DND-41 (cell line): ENCODE measurements around the gene ENO4.

Experiments used
- ATAC-seq: fragments of 200-7000 bp; cut with Tn5 transposase; 3 replicates; pipeline ENCODE4 v1.9.1; 2021; ENCODE audit warnings: low read depth; ENCODE audit not compliant: insufficient read depth
- DNase-seq: peaks from one replicate; pipeline ENCODE4 v3.0.0-alpha.2; 2020
- H2AFZ ChIP-seq: 2 replicates; pipeline ENCODE4 v1.6.0; 2012; ENCODE audit warnings: low read depth, low read length
- H3K27ac ChIP-seq: 2 replicates; pipeline ENCODE4 v1.5.1; 2012; ENCODE audit warnings: low read length, inconsistent platforms
- H3K27me3 ChIP-seq: fragments of 200-600 bp; sonication (generic); 2 replicates; pipeline ENCODE4 v1.6.0; 2012; ENCODE audit warnings: low read length, mild to moderate bottlenecking, inconsistent platforms; ENCODE audit not compliant: insufficient read depth, poor library complexity
- H3K36me3 ChIP-seq: 2 replicates; pipeline ENCODE4 v1.5.1; 2012; ENCODE audit warnings: low read length, inconsistent platforms; ENCODE audit not compliant: insufficient read depth
- H3K4me1 ChIP-seq: 2 replicates; pipeline ENCODE4 v1.5.1; 2012; ENCODE audit warnings: mild to moderate bottlenecking, low read length; ENCODE audit not compliant: insufficient read depth
- H3K4me2 ChIP-seq: 2 replicates; pipeline ENCODE4 v1.6.0; 2012; ENCODE audit warnings: mild to moderate bottlenecking, moderate library complexity, low read length, inconsistent platforms; ENCODE audit not compliant: insufficient read depth
- H3K4me3 ChIP-seq, 2 experiments: fragments of 200-600 bp in 1 of 2; shearing (Covaris generic) in 1 of 2; 2 replicates each; pipeline ENCODE4 v1.5.1; 2012 to 2016; ENCODE audit warnings: inconsistent platforms in 2 of 2, low read length in 2 of 2, mild to moderate bottlenecking in 2 of 2, low read depth in 1 of 2, moderate library complexity in 1 of 2
- H3K79me2 ChIP-seq: 2 replicates; pipeline ENCODE4 v1.6.0; 2012; ENCODE audit warnings: low read length, inconsistent platforms; ENCODE audit not compliant: insufficient read depth
- H3K9ac ChIP-seq: 2 replicates; pipeline ENCODE4 v1.6.0; 2012; ENCODE audit warnings: low read depth, mild to moderate bottlenecking, inconsistent platforms, low read length, moderate library complexity
- H3K9me3 ChIP-seq: 2 replicates; pipeline ENCODE4 v1.5.1; 2012; ENCODE audit warnings: low read length, moderate library complexity, mild to moderate bottlenecking, inconsistent platforms; ENCODE audit not compliant: insufficient read depth, severe bottlenecking
- H4K20me1 ChIP-seq: 2 replicates; pipeline ENCODE4 v1.6.0; 2012; ENCODE audit warnings: low read length; ENCODE audit not compliant: insufficient read depth
- EZH2 ChIP-seq: IDR thresholded peaks from 3 replicates; pipeline ENCODE4 v1.6.1; 2012; ENCODE audit warnings: borderline replicate concordance, low read depth, mild to moderate bottlenecking, moderate library complexity, low read length, inconsistent platforms; ENCODE audit not compliant: severe bottlenecking
- TF ChIP-seq, protein P1 (sequence below): IDR thresholded peaks from 2 replicates; pipeline ENCODE4 v1.5.1; 2012; ENCODE audit warnings: borderline replicate concordance, low read length, moderate library complexity, mild to moderate bottlenecking; ENCODE audit not compliant: poor library complexity, severe bottlenecking; ENCODE audit errors: extremely low read depth

ENO4 gene

DNA sequence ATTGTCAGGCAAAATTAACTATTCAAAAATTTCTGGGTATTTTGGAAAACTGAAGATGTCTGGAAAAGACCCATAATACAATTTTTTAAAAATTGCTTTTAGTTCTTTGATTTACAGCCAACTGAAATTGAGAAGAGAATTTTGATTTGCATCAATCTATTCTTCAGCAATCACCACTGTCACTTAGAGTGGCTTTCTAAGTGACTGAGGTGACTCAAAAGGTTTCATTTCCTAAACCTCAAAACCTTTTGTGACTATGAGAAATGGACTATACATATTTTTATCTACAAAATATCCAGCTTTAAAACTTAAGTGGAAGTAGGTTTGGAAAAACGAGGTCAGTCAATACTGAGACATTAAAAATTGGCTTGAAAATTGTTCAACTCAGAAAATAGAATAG is 60.0 kb downstream of the ENO4 start:
- Histone ChIP-seq H3K27me3 (no peaks in the 10 kb centered on the region), H3K36me3 (no peaks in the 10 kb centered on the region), H3K27ac (no peak overlapping the region), H3K4me3 (no peak overlapping the region), H3K79me2 (no peaks in the 10 kb centered on the region), H3K4me2 (no peak overlapping the region), H3K4me1 (no peaks in the 10 kb centered on the region), H2AFZ (no peak overlapping the region), H4K20me1 (no peaks in the 10 kb centered on the region), H3K9me3 (no peaks in the 10 kb centered on the region), H3K9ac (no peak overlapping the region)
- no peak for TF ChIP-seq EZH2
- TF ChIP-seq, protein P1, sequence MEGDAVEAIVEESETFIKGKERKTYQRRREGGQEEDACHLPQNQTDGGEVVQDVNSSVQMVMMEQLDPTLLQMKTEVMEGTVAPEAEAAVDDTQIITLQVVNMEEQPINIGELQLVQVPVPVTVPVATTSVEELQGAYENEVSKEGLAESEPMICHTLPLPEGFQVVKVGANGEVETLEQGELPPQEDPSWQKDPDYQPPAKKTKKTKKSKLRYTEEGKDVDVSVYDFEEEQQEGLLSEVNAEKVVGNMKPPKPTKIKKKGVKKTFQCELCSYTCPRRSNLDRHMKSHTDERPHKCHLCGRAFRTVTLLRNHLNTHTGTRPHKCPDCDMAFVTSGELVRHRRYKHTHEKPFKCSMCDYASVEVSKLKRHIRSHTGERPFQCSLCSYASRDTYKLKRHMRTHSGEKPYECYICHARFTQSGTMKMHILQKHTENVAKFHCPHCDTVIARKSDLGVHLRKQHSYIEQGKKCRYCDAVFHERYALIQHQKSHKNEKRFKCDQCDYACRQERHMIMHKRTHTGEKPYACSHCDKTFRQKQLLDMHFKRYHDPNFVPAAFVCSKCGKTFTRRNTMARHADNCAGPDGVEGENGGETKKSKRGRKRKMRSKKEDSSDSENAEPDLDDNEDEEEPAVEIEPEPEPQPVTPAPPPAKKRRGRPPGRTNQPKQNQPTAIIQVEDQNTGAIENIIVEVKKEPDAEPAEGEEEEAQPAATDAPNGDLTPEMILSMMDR = no peak
- no peak for DNase-seq
- no peak for ATAC-seq

DNA sequence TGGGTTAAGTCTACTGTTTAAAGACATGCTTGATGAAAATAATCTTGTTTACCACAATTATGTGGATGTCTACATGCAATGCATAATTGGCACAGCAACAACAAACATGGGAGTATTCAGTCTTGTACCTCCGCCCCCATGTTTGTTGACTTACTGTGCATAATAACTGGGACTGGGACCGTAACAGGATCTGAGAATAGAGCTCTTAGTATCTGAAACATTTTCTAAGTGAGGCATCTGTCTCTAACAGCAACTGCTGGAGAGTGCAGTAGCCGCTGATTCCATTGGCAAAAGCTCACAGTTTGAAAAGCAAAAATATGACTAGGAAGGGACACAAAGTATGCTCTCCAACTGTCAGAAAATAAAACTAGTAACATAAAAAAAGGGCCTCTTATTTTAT is 61.6 kb downstream of the ENO4 start:
- H3K9me3 ChIP-seq = no peaks in the 10 kb centered on the region
- no peak overlapping the region for H3K27ac ChIP-seq
- no peak overlapping the region for H3K4me2 ChIP-seq
- H3K36me3 ChIP-seq = no peaks in the 10 kb centered on the region
- H3K27me3 ChIP-seq = no peaks in the 10 kb centered on the region
- DNase-seq = no peak
- TF ChIP-seq, protein P1 = no peak
- no peak for TF ChIP-seq EZH2
- no peak overlapping the region for H3K9ac ChIP-seq
- H4K20me1 ChIP-seq = no peaks in the 10 kb centered on the region
- H3K79me2 ChIP-seq = no peaks in the 10 kb centered on the region
- H3K4me1 ChIP-seq = no peaks in the 10 kb centered on the region
- no peak overlapping the region for H3K4me3 ChIP-seq
- no peak for ATAC-seq
- no peak overlapping the region for H2AFZ ChIP-seq

DNA sequence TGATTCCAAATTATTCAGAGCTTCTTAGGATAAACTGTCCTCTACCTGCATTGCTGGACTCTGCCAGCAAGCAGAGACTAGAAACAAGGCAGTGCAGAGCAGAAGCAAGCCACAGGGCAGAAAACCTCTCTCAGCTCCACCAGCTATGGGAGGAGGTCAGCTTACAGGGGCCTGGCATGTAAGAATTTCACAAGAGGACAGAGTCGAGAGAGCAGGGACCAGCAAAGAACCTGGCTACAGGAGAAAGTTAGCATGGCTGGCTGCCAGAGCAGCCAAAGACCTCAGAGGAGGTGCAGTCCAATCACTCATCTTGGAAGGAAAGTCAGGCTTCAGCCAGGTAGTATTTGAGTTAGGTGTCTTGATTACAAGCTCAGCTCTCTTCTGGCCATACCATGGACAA is 62.9 kb downstream of the ENO4 start:
- Histone ChIP-seq H3K27me3 (no peaks in the 10 kb centered on the region), H2AFZ (no peak overlapping the region), H3K4me2 (no peak overlapping the region), H3K27ac (no peak overlapping the region), H3K9ac (no peak overlapping the region), H3K79me2 (no peaks in the 10 kb centered on the region), H3K4me3 (no peak overlapping the region), H3K4me1 (no peaks in the 10 kb centered on the region), H3K9me3 (no peaks in the 10 kb centered on the region), H4K20me1 (no peaks in the 10 kb centered on the region), H3K36me3 (no peaks in the 10 kb centered on the region)
- DNase-seq = no peak
- no peak for TF ChIP-seq EZH2
- TF ChIP-seq, protein P1 = no peak
- ATAC-seq = no peak

DNA sequence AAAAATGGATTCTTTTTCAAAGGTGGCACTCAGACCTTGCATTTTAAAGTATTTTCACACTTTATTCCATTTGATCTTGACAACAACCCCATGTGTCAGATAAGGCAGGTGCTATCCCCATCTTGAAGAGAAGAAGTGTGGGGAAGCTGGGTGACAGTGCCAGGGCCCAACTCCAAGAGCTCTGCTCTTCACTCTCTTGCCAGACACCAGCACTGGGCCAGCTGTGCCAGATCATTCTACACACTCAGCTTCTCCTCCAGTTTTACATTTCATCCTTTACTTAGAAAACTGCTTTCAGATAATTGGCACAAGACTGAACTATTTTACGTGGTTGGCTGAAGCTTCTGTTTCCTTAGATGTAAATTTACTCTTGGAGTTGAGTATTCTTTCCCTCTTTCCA is 64.4 kb downstream of the ENO4 start:
- H3K4me3 ChIP-seq = no peak overlapping the region
- H3K27me3 ChIP-seq = no peaks in the 10 kb centered on the region
- H3K9ac ChIP-seq = no peak overlapping the region
- H3K9me3 ChIP-seq = no peaks in the 10 kb centered on the region
- H3K36me3 ChIP-seq = no peaks in the 10 kb centered on the region
- no peaks in the 10 kb centered on the region for H3K79me2 ChIP-seq
- TF ChIP-seq, protein P1 = no peak
- no peak for TF ChIP-seq EZH2
- no peak overlapping the region for H3K4me2 ChIP-seq
- H4K20me1 ChIP-seq = no peaks in the 10 kb centered on the region
- no peak overlapping the region for H3K27ac ChIP-seq
- ATAC-seq (no peak), DNase-seq (no peak)
- no peaks in the 10 kb centered on the region for H3K4me1 ChIP-seq
- no peak overlapping the region for H2AFZ ChIP-seq
